Measurements from ENCODE around the gene CTBS.
"Not testable (repeated sequence)": the region's sequence is repeated elsewhere in the genome, so short reads cannot be mapped to it uniquely, and the experiment has no call there.

The CTBS gene

DNA sequence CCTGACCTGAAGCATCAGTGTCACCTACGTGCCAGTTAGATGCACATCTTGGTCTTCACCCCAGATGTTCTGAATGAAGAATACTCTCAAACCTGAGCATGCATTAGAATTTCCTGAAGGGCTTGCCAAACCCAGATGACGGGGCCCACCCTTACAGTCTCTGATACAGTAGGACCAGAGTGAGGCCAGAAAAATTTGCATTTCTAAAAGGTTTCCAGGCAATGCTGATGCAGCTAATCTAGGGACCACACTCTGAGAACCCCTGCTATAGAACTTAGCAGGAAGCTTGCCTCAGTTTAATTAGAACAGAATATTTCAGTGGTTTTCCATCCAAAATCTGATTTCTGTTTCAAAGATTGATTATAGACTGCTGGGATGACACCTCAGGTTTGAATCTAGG lies 9.9 kb upstream of the CTBS start:
- DNase-seq (ENCODE audit: low read depth in 2 of 2): no peak

GRCh38 chr1:84583648-84584047 lies 9.4 kb upstream of the CTBS start:
- no peak for DNase-seq (ENCODE audit: low read depth in 2 of 2)

GRCh38 chr1:84582802-84583587 lies 8.8 kb upstream of the CTBS start:
- DNase-seq (ENCODE audit: low read depth in 2 of 2): no peak

- no peak for DNase-seq (ENCODE audit: low read depth in 2 of 2)
These were observed 7.4 kb upstream of the CTBS start for GRCh38 chr1:84581648-84582047.

- DNase-seq (ENCODE audit: low read depth in 2 of 2): no peak
These were observed 696 bp upstream of the CTBS start for GRCh38 chr1:84574936-84575335.

DNA sequence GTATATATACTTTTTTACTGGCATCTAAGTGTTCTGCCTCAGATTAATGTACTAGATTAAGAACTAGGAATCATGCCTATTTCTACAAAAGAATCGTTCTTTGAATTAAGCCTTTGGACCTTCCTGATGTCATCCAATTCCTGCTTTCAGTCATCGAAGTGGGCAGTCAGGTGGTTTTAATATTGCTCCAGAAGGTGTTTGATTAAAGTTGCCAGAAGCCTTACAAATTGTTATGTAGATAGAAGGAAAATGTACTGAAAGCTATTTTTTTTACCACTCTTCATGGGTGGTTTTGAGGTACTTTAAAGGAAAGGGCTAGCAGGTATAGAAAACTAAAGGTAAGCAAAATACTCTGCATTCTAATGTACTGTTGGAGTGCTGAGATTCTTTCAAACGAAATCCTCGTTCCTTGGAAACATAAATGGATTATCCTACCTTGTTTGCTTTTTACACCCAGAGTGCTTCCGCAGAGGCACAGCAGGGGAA lies 716 bp downstream of the CTBS start:
- no peak for DNase-seq (ENCODE audit: low read depth in 2 of 2)

DNA sequence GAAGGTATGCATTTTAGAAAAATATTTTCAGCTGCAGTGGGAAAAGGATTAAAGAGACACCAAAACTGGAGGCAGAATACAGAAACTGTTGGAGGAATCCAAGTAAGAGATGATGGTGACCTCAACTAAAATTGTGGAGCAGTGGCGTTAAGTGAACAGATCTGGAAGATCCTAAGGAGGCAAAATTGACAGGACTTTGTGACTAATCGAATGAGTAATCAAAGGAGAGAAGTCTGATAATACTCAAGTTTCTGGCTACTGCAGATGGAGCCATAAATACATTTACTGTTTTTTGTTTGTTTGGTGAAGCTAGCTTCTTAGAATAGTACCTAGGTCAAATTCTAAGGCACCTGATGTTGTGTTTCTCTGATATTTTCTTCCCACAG lies 3.1 kb downstream of the CTBS start:
- DNase-seq (ENCODE audit: low read depth in 2 of 2): no peak

DNA sequence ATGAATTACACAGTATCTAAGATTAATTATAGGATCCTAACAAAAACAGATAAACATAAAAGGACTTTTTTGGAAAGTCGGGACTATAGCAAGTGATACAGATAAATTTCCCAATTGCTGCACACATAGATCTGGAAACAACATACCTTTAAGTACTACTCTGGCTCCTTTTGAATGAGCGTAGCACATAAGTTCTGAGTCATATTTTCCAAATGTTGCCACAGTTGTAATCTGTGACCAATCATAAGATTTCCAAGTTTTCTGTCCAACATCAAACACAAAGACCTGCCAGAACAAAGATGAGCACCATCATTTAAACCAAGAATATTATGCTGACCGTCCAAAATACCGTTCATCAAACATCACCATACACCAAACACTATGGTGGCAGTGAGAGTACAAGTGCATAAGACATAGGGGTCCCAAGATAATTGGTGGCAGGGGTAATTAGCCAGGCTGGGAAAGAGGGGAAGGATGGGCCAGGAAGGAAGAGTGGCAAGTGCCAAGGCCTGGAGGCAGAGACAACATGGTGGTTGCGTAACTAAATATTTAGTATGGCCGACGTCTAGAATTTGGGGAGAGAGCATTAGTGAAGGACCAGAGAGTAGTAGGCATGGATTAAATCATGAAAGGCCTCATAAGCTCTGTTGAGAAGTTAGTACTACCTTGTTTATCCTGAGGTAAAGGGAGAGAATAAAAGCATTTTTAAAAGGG lies 3.6 kb downstream of the CTBS start:
- DNase-seq (ENCODE audit: low read depth in 2 of 2): no peak

DNA sequence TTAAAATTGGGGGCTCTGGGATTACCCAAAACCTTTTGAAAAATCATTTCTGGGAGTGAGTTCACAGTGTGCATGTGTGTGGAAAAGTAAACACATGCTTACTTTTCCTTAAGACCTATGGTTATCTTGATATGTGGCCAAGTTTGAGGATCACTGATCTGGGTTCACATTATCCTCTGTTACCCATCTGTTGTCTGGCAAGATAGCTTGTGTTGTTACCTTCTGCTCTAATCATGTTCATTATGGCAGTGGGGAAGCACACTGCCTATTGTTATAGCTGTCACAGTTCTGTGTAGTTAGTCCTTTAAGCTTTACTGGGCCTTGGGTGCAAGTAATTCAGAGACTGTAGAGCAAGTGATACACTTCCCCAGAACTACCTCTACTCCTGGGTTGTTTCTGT lies 5.0 kb downstream of the CTBS start:
- DNase-seq (ENCODE audit: low read depth in 2 of 2): no peak

DNA sequence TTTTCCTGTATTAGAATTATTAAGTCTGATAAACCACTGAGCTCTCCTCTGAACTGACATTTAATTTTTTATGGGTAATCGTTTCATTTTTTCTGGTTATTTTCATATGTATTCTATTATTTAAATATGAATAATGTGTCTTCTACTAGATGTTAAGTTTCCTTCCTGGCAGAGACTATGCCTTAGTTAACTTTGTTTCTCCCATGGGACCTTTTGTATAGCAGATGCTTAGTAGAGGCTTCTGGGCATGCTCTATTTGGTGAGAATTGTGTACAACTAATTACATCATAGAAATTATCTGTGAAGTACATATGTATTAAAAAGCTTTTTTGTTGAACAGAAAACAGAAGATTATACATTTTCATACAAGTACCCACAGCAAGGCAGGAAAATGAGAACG lies 23.4 kb downstream of the CTBS start:
- DNase-seq (ENCODE audit: low read depth in 2 of 2): no peak

DNA sequence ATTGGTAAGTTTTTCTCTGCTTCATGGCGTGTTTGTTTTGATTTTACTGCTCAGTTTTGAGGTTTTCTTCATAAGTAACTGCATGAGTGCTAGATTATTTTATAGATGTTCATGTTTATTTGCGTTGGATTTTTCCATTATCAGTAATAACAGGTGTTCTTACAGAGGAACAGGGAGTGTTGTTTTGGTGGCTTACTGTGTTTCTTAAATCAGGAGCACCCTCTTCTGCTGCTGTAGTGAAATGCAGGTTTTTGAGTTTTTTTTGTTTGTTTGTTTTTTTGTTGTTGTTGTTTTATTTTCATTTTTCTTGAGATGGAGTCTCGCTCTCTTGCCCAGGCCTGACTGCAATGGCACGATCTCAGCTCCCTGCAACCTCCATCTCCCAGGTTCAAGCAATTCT lies 32.6 kb downstream of the CTBS start:
- DNase-seq (ENCODE audit: low read depth in 2 of 2): no peak

- peak; percentile 18 to 24 for DNase-seq (ENCODE audit: low read depth in 2 of 2)
These were observed 33.5 kb downstream of the CTBS start for GRCh38 chr1:84540759-84541158.

GRCh38 chr1:84539972-84540371 lies 34.3 kb downstream of the CTBS start:
- no peak for DNase-seq (ENCODE audit: low read depth in 2 of 2)

- DNase-seq (ENCODE audit: low read depth in 2 of 2): no peak
These were observed 35.6 kb downstream of the CTBS start for GRCh38 chr1:84538599-84538998.

DNA sequence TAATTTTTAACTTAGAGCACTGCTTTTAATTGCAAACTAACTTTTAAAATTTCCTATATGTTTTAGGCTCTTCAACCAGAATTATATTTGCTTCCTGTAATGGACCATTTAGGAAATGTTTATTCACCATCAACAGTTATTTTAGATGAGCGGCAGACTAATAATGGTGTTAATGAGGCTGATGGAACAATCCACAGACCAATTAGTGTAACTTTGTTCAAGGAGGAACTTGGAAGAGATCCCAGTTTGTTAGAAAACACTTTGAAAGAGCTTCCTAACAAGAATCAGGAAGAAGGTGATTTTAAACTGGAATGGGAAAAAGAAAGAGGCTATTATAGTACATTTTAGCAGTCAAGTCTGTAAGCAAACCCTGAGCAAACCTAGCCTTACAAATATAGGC lies 48.5 kb downstream of the CTBS start:
- DNase-seq (ENCODE audit: low read depth in 2 of 2): no peak

GRCh38 chr1:84524590-84524989 lies 49.6 kb downstream of the CTBS start:
- no peak for DNase-seq (ENCODE audit: low read depth in 2 of 2)

GRCh38 chr1:84510668-84511067 lies 63.6 kb downstream of the CTBS start:
- DNase-seq (ENCODE audit: low read depth in 2 of 2): no peak

DNA sequence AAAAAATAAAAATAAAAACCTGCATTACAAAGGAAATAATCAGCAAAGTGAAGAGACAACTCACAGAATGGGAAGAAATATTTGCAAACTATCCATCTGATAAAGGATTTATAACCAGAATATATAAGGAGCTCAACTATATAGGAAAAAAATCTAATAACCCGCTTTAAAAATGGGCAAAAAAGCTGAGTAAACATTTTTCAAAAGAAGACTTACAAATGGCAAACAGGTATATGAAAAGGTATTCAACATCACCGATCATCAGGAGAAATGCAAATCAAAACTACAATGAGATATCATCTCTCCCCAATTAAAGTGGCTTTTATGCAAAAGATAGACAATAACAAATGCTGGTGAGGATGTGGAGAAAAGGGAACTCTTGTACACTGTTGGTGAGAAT lies 64.1 kb downstream of the CTBS start:
- DNase-seq (ENCODE audit: low read depth in 2 of 2): no peak

GRCh38 chr1:84509029-84509428 lies 65.2 kb downstream of the CTBS start:
- DNase-seq (ENCODE audit: low read depth in 2 of 2): no peak

- no peak for DNase-seq (ENCODE audit: low read depth in 2 of 2)
These were observed 65.7 kb downstream of the CTBS start for GRCh38 chr1:84508510-84508909.

GRCh38 chr1:84507887-84508286 lies 66.4 kb downstream of the CTBS start:
- DNase-seq (ENCODE audit: low read depth in 2 of 2): not testable (repeated sequence)

DNA sequence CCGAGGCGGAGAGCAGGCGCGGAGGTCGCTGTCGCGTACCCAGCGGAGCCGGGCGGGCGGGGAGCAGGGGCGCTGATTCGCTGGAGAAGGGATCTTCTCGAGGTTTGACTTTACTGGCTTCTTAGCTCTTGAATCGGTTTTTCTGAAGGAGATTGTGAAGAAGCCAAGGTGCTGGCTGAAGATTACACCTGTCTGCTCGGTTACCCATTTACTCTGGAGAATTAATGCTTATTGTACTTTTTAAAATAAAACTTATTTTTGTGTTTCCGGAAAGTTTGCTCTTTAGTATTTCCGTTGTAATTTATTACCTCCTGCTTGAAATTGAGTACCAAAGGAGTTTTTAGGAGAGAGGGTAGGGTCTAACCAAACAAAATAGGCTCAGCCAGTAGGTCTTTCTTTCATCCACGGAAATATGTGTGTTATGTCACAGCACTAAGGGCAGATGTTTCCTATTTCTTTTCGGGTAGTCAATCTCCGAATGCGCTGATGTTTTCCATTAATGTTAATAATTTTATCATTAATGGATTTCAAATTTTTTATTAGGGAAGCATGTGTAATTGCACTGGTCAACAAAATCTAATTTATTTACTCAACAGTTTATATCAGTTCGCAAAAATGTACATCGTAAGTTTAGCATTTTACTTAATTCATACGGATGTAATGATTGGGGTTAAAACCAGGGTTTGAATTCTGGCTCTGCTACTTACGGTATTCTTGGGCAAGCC lies 67.3 kb downstream of the CTBS start:
- no peak for DNase-seq (ENCODE audit: low read depth in 2 of 2)
